Right atrium auricular region (tissue), 2 donors: ENCODE results near the gene JDP2. TPM values are rescaled to one million over a fixed set of nuclear protein-coding genes. Genes with fewer than 3 reads are reported as not detected.

Experiments used
- DNase-seq: peaks from one replicate; pipeline ENCODE4 v3.0.0-alpha.2; 2019; ENCODE audit warnings: low spot score
- H3K27ac ChIP-seq, 2 donors: fragments of 200-600 bp; sonication (generic); 1 replicate in 1 of 2; 2 replicates in 1 of 2; pipeline ENCODE4 v1.5.1; 2016 to 2019
- H3K27me3 ChIP-seq, 2 donors: fragments of 200-600 bp; sonication (generic); one replicate each; pipeline versions ENCODE4 v1.5.1 to v1.6.0; 2017 to 2019
- H3K36me3 ChIP-seq: fragments of 200-600 bp; sonication (generic); one replicate; pipeline ENCODE4 v1.5.1; 2016
- H3K4me1 ChIP-seq, 2 donors: fragments of 200-600 bp; sonication (generic); one replicate each; pipeline versions ENCODE4 v1.5.1 to v1.6.0; 2017 to 2019
- H3K4me3 ChIP-seq, 2 donors: fragments of 200-600 bp; sonication (generic); 1 replicate in 1 of 2; 2 replicates in 1 of 2; pipeline ENCODE4 v1.5.1; 2017 to 2019; ENCODE audit warnings: mild to moderate bottlenecking in 1 of 2, moderate library complexity in 1 of 2
- H3K9me3 ChIP-seq, 2 donors: fragments of 200-600 bp; sonication (generic); one replicate each; pipeline ENCODE4 v1.5.1; 2019
- total RNA-seq, 2 donors: library from RNA; depleted of rRNA; stranded (reverse); fragments of >200 nt; gene quantifications; one replicate each; pipeline ENCODE4 v1.1.0, GENCODE V29; 2016
- TF ChIP-seq, protein P1 (sequence below), 2 donors: fragments of 200-600 bp; sonication (generic); IDR thresholded peaks; one replicate each; pipeline ENCODE4 v1.5.1; 2019; ENCODE audit warnings: antibody characterized with exemption in 2 of 2

JDP2 gene
- total RNA-seq, 2 donors from 2014 or later = 46.1 to 67.4 TPM

DNA sequence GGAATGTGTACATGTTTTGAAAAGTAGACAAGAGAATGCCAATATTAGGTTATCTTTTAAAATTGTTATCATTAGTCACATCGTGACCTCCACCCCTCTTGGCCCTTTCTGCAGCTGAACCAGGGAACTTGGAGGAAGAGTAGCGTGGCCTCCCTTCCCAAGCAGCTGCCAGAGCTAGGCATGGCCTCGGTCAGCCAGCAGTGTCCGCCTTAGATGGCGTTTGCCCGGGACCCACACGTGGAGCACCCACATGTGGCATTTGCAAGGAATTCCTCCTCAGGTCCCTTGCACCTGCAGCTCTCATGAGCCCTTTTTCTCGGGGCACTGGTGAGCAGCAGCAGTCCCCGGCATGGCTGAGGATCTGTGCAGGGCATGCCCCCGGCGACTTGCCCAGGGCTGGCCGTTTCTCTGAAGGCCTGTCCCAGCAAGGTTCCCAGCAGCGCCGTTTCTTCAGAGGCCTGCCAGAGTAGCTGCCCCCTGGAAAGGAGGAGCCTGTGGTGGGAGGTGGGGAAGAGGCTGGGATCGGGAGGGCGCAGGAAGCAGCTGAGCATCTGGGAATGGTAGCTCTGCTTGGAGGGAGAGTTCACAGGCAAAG, 10.8 kb downstream of the JDP2 start:
- no peaks in the 10 kb centered on the region for H3K9me3 ChIP-seq
- peak overlapping the region in 1 of 2 donors; percentile 3 for H3K27ac ChIP-seq
- no peak overlapping the region for H3K4me3 ChIP-seq
- TF ChIP-seq, protein P1, sequence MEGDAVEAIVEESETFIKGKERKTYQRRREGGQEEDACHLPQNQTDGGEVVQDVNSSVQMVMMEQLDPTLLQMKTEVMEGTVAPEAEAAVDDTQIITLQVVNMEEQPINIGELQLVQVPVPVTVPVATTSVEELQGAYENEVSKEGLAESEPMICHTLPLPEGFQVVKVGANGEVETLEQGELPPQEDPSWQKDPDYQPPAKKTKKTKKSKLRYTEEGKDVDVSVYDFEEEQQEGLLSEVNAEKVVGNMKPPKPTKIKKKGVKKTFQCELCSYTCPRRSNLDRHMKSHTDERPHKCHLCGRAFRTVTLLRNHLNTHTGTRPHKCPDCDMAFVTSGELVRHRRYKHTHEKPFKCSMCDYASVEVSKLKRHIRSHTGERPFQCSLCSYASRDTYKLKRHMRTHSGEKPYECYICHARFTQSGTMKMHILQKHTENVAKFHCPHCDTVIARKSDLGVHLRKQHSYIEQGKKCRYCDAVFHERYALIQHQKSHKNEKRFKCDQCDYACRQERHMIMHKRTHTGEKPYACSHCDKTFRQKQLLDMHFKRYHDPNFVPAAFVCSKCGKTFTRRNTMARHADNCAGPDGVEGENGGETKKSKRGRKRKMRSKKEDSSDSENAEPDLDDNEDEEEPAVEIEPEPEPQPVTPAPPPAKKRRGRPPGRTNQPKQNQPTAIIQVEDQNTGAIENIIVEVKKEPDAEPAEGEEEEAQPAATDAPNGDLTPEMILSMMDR (IDR thresholded peaks at IDR 0.05) = no peak
- peaks cover 0 to 75% of the 10 kb centered on the region in 2 donors for H3K4me1 ChIP-seq
- DNase-seq = no peak
- peaks cover 52% of the 10 kb centered on the region for H3K36me3 ChIP-seq
- H3K27me3 ChIP-seq = no peaks in the 10 kb centered on the region

GRCh38 chr14:75439989-75440388, 12.2 kb downstream of the JDP2 start:
- Histone ChIP-seq H3K4me1 (peaks cover 0 to 75% of the 10 kb centered on the region in 2 donors), H3K36me3 (peaks cover 44% of the 10 kb centered on the region), H3K27me3 (no peaks in the 10 kb centered on the region), H3K27ac (no peak overlapping the region), H3K4me3 (no peak overlapping the region), H3K9me3 (no peaks in the 10 kb centered on the region)
- TF ChIP-seq, protein P1 (IDR thresholded peaks at IDR 0.05) = no peak
- DNase-seq = no peak

- TF ChIP-seq, protein P1 (IDR thresholded peaks at IDR 0.05) = no peak
- H3K4me3 ChIP-seq = no peak overlapping the region
- peaks cover 44% of the 10 kb centered on the region for H3K36me3 ChIP-seq
- H3K27me3 ChIP-seq = no peaks in the 10 kb centered on the region
- H3K27ac ChIP-seq = peak overlapping the region; percentile 71 to 72
- H3K9me3 ChIP-seq = no peaks in the 10 kb centered on the region
- peak; percentile 79 for DNase-seq
- peaks cover 0 to 70% of the 10 kb centered on the region in 2 donors for H3K4me1 ChIP-seq
Observed at GRCh38 chr14:75440733-75441477, 13.1 kb downstream of the JDP2 start.

DNA sequence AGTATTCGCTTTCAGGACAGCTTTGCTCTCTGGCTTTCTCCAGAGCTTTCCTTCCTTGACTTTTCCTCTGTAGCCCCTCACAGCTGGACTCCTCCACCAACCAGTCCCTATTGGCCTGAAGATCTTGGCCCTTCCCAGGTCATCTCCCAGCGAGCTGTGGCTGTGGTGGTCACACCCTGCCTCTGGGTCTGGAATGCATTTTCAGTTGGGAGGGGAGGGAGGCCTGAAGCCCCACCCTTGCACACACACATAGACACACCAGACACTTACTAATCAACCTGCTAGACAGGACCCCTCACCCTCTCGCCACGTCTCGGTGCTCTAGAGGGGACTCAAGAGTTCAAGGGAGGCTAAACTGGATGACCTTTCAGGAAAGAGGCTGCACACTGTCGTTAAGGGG, 13.9 kb downstream of the JDP2 start:
- Histone ChIP-seq H3K27me3 (no peaks in the 10 kb centered on the region), H3K4me3 (no peak overlapping the region), H3K9me3 (no peaks in the 10 kb centered on the region), H3K36me3 (peaks cover 44% of the 10 kb centered on the region), H3K4me1 (peaks cover 0 to 63% of the 10 kb centered on the region in 2 donors), H3K27ac (peak overlapping the region; percentile 71 to 72)
- DNase-seq = no peak
- TF ChIP-seq, protein P1 (IDR thresholded peaks at IDR 0.05) = no peak

DNA sequence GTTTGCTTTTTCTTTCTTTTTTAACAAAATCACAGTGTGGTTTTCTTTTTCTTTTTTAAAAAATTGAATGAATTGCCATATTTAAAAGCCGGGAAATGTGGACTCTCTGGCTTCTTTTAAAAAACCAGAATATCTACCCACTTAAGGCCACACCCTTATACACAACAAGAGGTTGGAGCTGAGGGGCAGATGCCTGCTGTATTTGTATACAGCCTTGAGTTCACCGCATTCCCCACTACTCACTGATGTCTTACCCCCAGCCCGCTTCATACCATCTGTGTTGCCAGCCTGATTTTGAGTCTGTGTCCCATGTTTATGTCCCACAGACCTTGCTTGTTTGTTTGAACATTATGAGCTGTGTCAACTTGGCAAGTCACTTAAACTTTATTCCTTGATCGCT, 14.3 kb downstream of the JDP2 start:
- H3K36me3 ChIP-seq = peaks cover 44% of the 10 kb centered on the region

More for the DNA sequence above, 14.3 kb downstream of the JDP2 start:
- no peaks in the 10 kb centered on the region for H3K27me3 ChIP-seq
- TF ChIP-seq, protein P1 (IDR thresholded peaks at IDR 0.05) = no peak
- peak overlapping the region; percentile 71 to 72 for H3K27ac ChIP-seq
- no peak overlapping the region for H3K4me3 ChIP-seq
- H3K4me1 ChIP-seq = peaks cover 0 to 58% of the 10 kb centered on the region in 2 donors
- no peak for DNase-seq
- no peaks in the 10 kb centered on the region for H3K9me3 ChIP-seq
